Liver (tissue), 9 donors: ENCODE measurements around the gene PARP15. TPM values are rescaled to one million over a fixed set of nuclear protein-coding genes. Genes with fewer than 3 reads are reported as not detected.

ENCODE experiments used
- DNase-seq: peaks from one replicate; pipeline ENCODE4 v3.0.0-alpha.2; 2017; ENCODE audit warnings: low spot score
- H3K27ac ChIP-seq, 2 donors: one replicate each; pipeline ENCODE4 v1.7.0; 2013; ENCODE audit warnings: inconsistent platforms in 2 of 2, low read length in 2 of 2, control low read depth in 1 of 2, low read depth in 1 of 2, mild to moderate bottlenecking in 1 of 2
- H3K27me3 ChIP-seq, 4 donors: one replicate each; pipeline versions ENCODE4 v1.6.1 to v1.7.0; 2013; ENCODE audit warnings: low read length in 3 of 4, inconsistent platforms in 1 of 4, mild to moderate bottlenecking in 1 of 4, moderate library complexity in 1 of 4; ENCODE audit not compliant: control insufficient read depth in 4 of 4, insufficient read depth in 4 of 4
- H3K36me3 ChIP-seq, 4 donors: one replicate each; pipeline versions ENCODE4 v1.6.1 to v1.7.0; 2013; ENCODE audit warnings: low read length in 3 of 4, mild to moderate bottlenecking in 3 of 4, low read depth in 1 of 4, moderate library complexity in 1 of 4; ENCODE audit not compliant: control insufficient read depth in 4 of 4, insufficient read depth in 3 of 4
- H3K4me1 ChIP-seq, 4 donors: one replicate each; pipeline versions ENCODE4 v1.6.1 to v1.7.0; 2013; ENCODE audit warnings: low read length in 3 of 4, mild to moderate bottlenecking in 3 of 4, moderate library complexity in 1 of 4; ENCODE audit not compliant: control insufficient read depth in 4 of 4, insufficient read depth in 4 of 4
- H3K4me3 ChIP-seq, 3 donors: one replicate each; pipeline versions ENCODE4 v1.6.1 to v1.7.0; 2013; ENCODE audit warnings: low read length in 3 of 3, control low read depth in 1 of 3, low read depth in 1 of 3, mild to moderate bottlenecking in 1 of 3
- H3K9ac ChIP-seq, 2 donors: one replicate each; pipeline ENCODE4 v1.7.0; 2013; ENCODE audit warnings: low read length in 2 of 2, mild to moderate bottlenecking in 2 of 2, moderate library complexity in 2 of 2, control low read depth in 1 of 2, low read depth in 1 of 2
- H3K9me3 ChIP-seq, 4 donors: one replicate each; pipeline versions ENCODE4 v1.6.1 to v1.7.0; 2013; ENCODE audit warnings: low read length in 3 of 4; ENCODE audit not compliant: control insufficient read depth in 4 of 4
- ATF3 ChIP-seq: IDR thresholded peaks from 2 replicates; pipeline ENCODE4 v1.6.1; 2016; ENCODE audit warnings: antibody characterized with exemption
- EGR1 ChIP-seq, 2 donors: IDR thresholded peaks; 2 replicates each; pipeline ENCODE4 v1.6.1; 2016 to 2018; ENCODE audit warnings: antibody characterized with exemption in 2 of 2, low read depth in 2 of 2
- FOXA1 ChIP-seq: IDR thresholded peaks from 2 replicates; pipeline ENCODE4 v1.6.1; 2016; ENCODE audit warnings: antibody characterized with exemption
- FOXA2 ChIP-seq: IDR thresholded peaks from 2 replicates; pipeline ENCODE4 v1.6.1; 2016; ENCODE audit warnings: antibody characterized with exemption
- GABPA ChIP-seq, 2 donors: IDR thresholded peaks in 1 of 2; conservative IDR thresholded peaks in 1 of 2; 2 replicates each; pipeline ENCODE4 v1.6.1; 2016; ENCODE audit warnings: antibody characterized with exemption in 2 of 2, mild to moderate bottlenecking in 1 of 2, moderate library complexity in 1 of 2
- HNF4A ChIP-seq, 2 donors: conservative IDR thresholded peaks; 2 replicates each; pipeline ENCODE4 v1.6.1; 2016; ENCODE audit warnings: antibody characterized with exemption in 2 of 2, mild to moderate bottlenecking in 2 of 2
- HNF4G ChIP-seq: IDR thresholded peaks from 2 replicates; pipeline ENCODE4 v1.6.1; 2016; ENCODE audit warnings: antibody characterized with exemption
- JUND ChIP-seq, 2 donors: IDR thresholded peaks; 2 replicates each; pipeline ENCODE4 v1.6.1; 2016; ENCODE audit warnings: antibody characterized with exemption in 2 of 2
- NR2F2 ChIP-seq: IDR thresholded peaks from 2 replicates; pipeline ENCODE4 v1.6.1; 2016; ENCODE audit warnings: antibody characterized with exemption
- RAD21 ChIP-seq, 2 donors: IDR thresholded peaks; 2 replicates each; pipeline ENCODE4 v1.6.1; 2016; ENCODE audit warnings: antibody characterized with exemption in 2 of 2, mild to moderate bottlenecking in 2 of 2
- REST ChIP-seq: IDR thresholded peaks from 2 replicates; pipeline ENCODE4 v1.6.1; 2016; ENCODE audit warnings: antibody characterized with exemption, mild to moderate bottlenecking
- RXRA ChIP-seq, 2 donors: IDR thresholded peaks; 2 replicates each; pipeline ENCODE4 v1.6.1; 2017 to 2018; ENCODE audit warnings: antibody characterized with exemption in 2 of 2, mild to moderate bottlenecking in 1 of 2
- SP1 ChIP-seq: IDR thresholded peaks from 2 replicates; pipeline ENCODE4 v1.6.1; 2018; ENCODE audit warnings: antibody characterized with exemption, mild to moderate bottlenecking
- TAF1 ChIP-seq: conservative IDR thresholded peaks from 2 replicates; pipeline ENCODE4 v1.6.1; 2016; ENCODE audit warnings: antibody characterized with exemption, mild to moderate bottlenecking
- YY1 ChIP-seq: IDR thresholded peaks from 2 replicates; pipeline ENCODE4 v1.6.1; 2016; ENCODE audit warnings: antibody characterized with exemption, mild to moderate bottlenecking
- WGBS: extraction: QIAGEN DNeasy Blood & Tissue Kit; methylation state at CpG from one replicate; pipeline ENCODE4 v1.1.7; 2013; 5-methylcytosine and 5-hydroxymethylcytosine counted together
- polyA plus RNA-seq, 2 donors: library from polyadenylated mRNA; stranded (reverse) in 1 of 2; unstranded in 1 of 2; fragments of 200-250 nt in 1 of 2; fragments of >200 nt in 1 of 2; fragmentation: Nextera tagmentation in 1 of 2; extraction: Ambion mirVana in 1 of 2; gene quantifications; one replicate each; pipeline versions ENCODE4 v1.2.1 to v1.2.3, GENCODE V29; 2013 to 2015
- total RNA-seq, 2 donors: library from RNA; depleted of rRNA; stranded (reverse); fragments of >200 nt; gene quantifications; one replicate each; pipeline ENCODE4 v1.2.3, GENCODE V29; 2014
- TF ChIP-seq, protein P1 (sequence below): IDR thresholded peaks from 2 replicates; pipeline ENCODE4 v1.6.1; 2016; ENCODE audit warnings: antibody characterized with exemption
- TF ChIP-seq, protein P2 (sequence below): fragments of 150-350 bp; IDR thresholded peaks from 2 replicates; pipeline ENCODE4 v1.5.1; 2017; ENCODE audit warnings: improper control_type of control experiment, low read depth, low read length; ENCODE audit not compliant: missing input control
- TF ChIP-seq, protein P3 (sequence below): IDR thresholded peaks from 2 replicates; pipeline ENCODE4 v1.6.1; 2016; ENCODE audit warnings: antibody characterized with exemption
- donor health status: healthy.
- donor health status: healthy.
- donor health status: healthy.
- donor health status: healthy.
- donor health status: healthy.

Gene PARP15
- total and polyA plus RNA-seq, 4 donors = 0.28 to 3.3 (median 2.5) TPM

GRCh38 chr3:122572940-122573412 is 4.5 kb upstream of the PARP15 start:
- 22% methylated on average over 3 of the region's 3 CpGs for WGBS
- no peaks in the 10 kb centered on the region for H3K9me3 ChIP-seq
- H3K4me1 ChIP-seq = peaks cover 7 to 35% (median 14%) of the 10 kb centered on the region in 4 donors
- H3K27ac ChIP-seq = peak overlapping the region; percentile 75 to 88
- peaks cover 6 to 32% (median 24%) of the 10 kb centered on the region in 4 donors for H3K36me3 ChIP-seq
- TF ChIP-seq HNF4A (conservative IDR thresholded peaks at IDR 0.05) (peak; percentile 81 to 87), EGR1 (IDR thresholded peaks at IDR 0.05; ENCODE audit: low read depth in 2 of 2) (no peak), RXRA (IDR thresholded peaks at IDR 0.05) (peak; percentile 74 to 87), GABPA (IDR thresholded peaks at IDR 0.05 in 1 of 2, conservative IDR thresholded peaks at IDR 0.05 in 1 of 2) (peak in 1 of 2 donors; percentile 25), REST (no peak), TAF1 (peak; percentile 31), FOXA2 (no peak), ATF3 (peak; percentile 59), SP1 (peak; percentile 72), YY1 (peak; percentile 87), NR2F2 (peak; percentile 88), JUND (IDR thresholded peaks at IDR 0.05) (peak; percentile 84 to 96), FOXA1 (no peak), HNF4G (peak; percentile 64), RAD21 (IDR thresholded peaks at IDR 0.05) (peak; percentile 61 to 70)
- TF ChIP-seq, protein P1, sequence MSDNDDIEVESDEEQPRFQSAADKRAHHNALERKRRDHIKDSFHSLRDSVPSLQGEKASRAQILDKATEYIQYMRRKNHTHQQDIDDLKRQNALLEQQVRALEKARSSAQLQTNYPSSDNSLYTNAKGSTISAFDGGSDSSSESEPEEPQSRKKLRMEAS = peak; percentile 56
- TF ChIP-seq, protein P2, sequence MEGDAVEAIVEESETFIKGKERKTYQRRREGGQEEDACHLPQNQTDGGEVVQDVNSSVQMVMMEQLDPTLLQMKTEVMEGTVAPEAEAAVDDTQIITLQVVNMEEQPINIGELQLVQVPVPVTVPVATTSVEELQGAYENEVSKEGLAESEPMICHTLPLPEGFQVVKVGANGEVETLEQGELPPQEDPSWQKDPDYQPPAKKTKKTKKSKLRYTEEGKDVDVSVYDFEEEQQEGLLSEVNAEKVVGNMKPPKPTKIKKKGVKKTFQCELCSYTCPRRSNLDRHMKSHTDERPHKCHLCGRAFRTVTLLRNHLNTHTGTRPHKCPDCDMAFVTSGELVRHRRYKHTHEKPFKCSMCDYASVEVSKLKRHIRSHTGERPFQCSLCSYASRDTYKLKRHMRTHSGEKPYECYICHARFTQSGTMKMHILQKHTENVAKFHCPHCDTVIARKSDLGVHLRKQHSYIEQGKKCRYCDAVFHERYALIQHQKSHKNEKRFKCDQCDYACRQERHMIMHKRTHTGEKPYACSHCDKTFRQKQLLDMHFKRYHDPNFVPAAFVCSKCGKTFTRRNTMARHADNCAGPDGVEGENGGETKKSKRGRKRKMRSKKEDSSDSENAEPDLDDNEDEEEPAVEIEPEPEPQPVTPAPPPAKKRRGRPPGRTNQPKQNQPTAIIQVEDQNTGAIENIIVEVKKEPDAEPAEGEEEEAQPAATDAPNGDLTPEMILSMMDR = peak; percentile 22
- TF ChIP-seq, protein P3, sequence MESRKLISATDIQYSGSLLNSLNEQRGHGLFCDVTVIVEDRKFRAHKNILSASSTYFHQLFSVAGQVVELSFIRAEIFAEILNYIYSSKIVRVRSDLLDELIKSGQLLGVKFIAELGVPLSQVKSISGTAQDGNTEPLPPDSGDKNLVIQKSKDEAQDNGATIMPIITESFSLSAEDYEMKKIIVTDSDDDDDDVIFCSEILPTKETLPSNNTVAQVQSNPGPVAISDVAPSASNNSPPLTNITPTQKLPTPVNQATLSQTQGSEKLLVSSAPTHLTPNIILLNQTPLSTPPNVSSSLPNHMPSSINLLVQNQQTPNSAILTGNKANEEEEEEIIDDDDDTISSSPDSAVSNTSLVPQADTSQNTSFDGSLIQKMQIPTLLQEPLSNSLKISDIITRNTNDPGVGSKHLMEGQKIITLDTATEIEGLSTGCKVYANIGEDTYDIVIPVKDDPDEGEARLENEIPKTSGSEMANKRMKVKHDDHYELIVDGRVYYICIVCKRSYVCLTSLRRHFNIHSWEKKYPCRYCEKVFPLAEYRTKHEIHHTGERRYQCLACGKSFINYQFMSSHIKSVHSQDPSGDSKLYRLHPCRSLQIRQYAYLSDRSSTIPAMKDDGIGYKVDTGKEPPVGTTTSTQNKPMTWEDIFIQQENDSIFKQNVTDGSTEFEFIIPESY = no peak
- no peak overlapping the region for H3K4me3 ChIP-seq
- peak; percentile 44 for DNase-seq
- no peak overlapping the region for H3K9ac ChIP-seq
- H3K27me3 ChIP-seq = no peaks in the 10 kb centered on the region
